NCI-H345 (cell line): Measurements from ENCODE around the gene FAM24A.

Experiments
- DNase-seq: peaks from one replicate; lab custom pipeline; 2025; lab: John Stamatoyannopoulos, UW

FAM24A gene

GRCh38 chr10:122931088-122931906 lies 20.9 kb downstream of the FAM24A start:
- no peak for DNase-seq

- DNase-seq = no peak
These were observed 28.9 kb downstream of the FAM24A start for GRCh38 chr10:122939133-122939855.

- no peak for DNase-seq
These were observed 29.6 kb downstream of the FAM24A start for GRCh38 chr10:122939856-122940543.

- no peak for DNase-seq
These were observed 38.9 kb downstream of the FAM24A start for GRCh38 chr10:122949296-122949695.

GRCh38 chr10:122953902-122954730 lies 43.7 kb downstream of the FAM24A start, which contains the start of gene C10orf88:
TSS of gene C10orf88 (minus strand) at chr10:122954227. CDS start at chr10:122954178, 49 bp downstream.
- DNase-seq = peak; percentile 96

- no peak for DNase-seq
These were observed 44.3 kb downstream of the FAM24A start for GRCh38 chr10:122954731-122955050.

GRCh38 chr10:122955892-122956291 lies 45.5 kb downstream of the FAM24A start:
- DNase-seq = no peak

- no peak for DNase-seq
These were observed 47.1 kb downstream of the FAM24A start for GRCh38 chr10:122957474-122957873.

- no peak for DNase-seq
These were observed 52.0 kb downstream of the FAM24A start for GRCh38 chr10:122962405-122962804.
